GM21786 (cell line): ENCODE measurements around the gene APBA2.
"Not testable (repeated sequence)": the region's sequence is repeated elsewhere in the genome, so short reads cannot be mapped to it uniquely, and the experiment has no call there.

ENCODE experiments used
- ATAC-seq: cut with Tn5 transposase; IDR thresholded peaks from one replicate; pipeline ENCODE4 v1.9.1; 2021; ENCODE audit not compliant: unreplicated experiment

The APBA2 gene

GRCh38 chr15:28876845-28877185, 9.0 kb upstream of the APBA2 start:
- no peak for ATAC-seq

- no peak for ATAC-seq
Observed at GRCh38 chr15:28878209-28878608, 7.6 kb upstream of the APBA2 start.

GRCh38 chr15:28879551-28879950, 6.2 kb upstream of the APBA2 start:
- no peak for ATAC-seq

GRCh38 chr15:28880680-28881079, 5.1 kb upstream of the APBA2 start:
- ATAC-seq: no peak

GRCh38 chr15:28881170-28881569, 4.6 kb upstream of the APBA2 start:
- no peak for ATAC-seq

- ATAC-seq: no peak
Observed at GRCh38 chr15:28881600-28881999, 4.2 kb upstream of the APBA2 start.

GRCh38 chr15:28884151-28884940, 1.4 kb upstream of the APBA2 start:
- no peak for ATAC-seq

GRCh38 chr15:28885128-28885629, 595 bp upstream of the APBA2 start:
- no peak for ATAC-seq

GRCh38 chr15:28886431-28887338, 911 bp downstream of the APBA2 start:
- ATAC-seq: no peak

GRCh38 chr15:28887339-28888174, 1.8 kb downstream of the APBA2 start:
- no peak for ATAC-seq

- ATAC-seq: no peak
Observed at GRCh38 chr15:28888302-28888894, 2.6 kb downstream of the APBA2 start.

- ATAC-seq: no peak
Observed at GRCh38 chr15:28888900-28889299, 3.1 kb downstream of the APBA2 start.

GRCh38 chr15:28889346-28889745, 3.6 kb downstream of the APBA2 start:
- no peak for ATAC-seq

GRCh38 chr15:28889871-28890270, 4.1 kb downstream of the APBA2 start:
- not testable (repeated sequence) for ATAC-seq

- ATAC-seq: not testable (repeated sequence)
Observed at GRCh38 chr15:28890291-28890690, 4.5 kb downstream of the APBA2 start.

- ATAC-seq: no peak
Observed at GRCh38 chr15:28890711-28891495, 5.1 kb downstream of the APBA2 start.

- ATAC-seq: no peak
Observed at GRCh38 chr15:28891588-28891987, 5.8 kb downstream of the APBA2 start.

GRCh38 chr15:28892789-28893610, 7.2 kb downstream of the APBA2 start:
- ATAC-seq: no peak

GRCh38 chr15:28894631-28895030, 8.9 kb downstream of the APBA2 start:
- ATAC-seq: no peak
